Measurements from ENCODE around the gene CADM1.

GRCh38 chr11:115421352-115421991 lies 82.7 kb downstream of the CADM1 start:
- TF ChIP-seq, protein P1, sequence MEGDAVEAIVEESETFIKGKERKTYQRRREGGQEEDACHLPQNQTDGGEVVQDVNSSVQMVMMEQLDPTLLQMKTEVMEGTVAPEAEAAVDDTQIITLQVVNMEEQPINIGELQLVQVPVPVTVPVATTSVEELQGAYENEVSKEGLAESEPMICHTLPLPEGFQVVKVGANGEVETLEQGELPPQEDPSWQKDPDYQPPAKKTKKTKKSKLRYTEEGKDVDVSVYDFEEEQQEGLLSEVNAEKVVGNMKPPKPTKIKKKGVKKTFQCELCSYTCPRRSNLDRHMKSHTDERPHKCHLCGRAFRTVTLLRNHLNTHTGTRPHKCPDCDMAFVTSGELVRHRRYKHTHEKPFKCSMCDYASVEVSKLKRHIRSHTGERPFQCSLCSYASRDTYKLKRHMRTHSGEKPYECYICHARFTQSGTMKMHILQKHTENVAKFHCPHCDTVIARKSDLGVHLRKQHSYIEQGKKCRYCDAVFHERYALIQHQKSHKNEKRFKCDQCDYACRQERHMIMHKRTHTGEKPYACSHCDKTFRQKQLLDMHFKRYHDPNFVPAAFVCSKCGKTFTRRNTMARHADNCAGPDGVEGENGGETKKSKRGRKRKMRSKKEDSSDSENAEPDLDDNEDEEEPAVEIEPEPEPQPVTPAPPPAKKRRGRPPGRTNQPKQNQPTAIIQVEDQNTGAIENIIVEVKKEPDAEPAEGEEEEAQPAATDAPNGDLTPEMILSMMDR (IDR thresholded peaks at IDR 0.05; ENCODE audit: low read depth, low read length) = no peak
- TF ChIP-seq EZH2phosphoT487 (IDR thresholded peaks at IDR 0.05; ENCODE audit: low read depth) = no peak

Measured in OCI-LY3 (cell line).